GM08714 (cell line): ENCODE data around the gene ALPI.

ENCODE experiments used
- H3K4me3 ChIP-seq: fragments of 200-500 bp; sonication (Bioruptor generic); 2 replicates; pipeline ENCODE4 v1.5.1; 2014; ENCODE audit warnings: mild to moderate bottlenecking, low read length, inconsistent platforms
- ZNF274 ChIP-seq: IDR thresholded peaks from 2 replicates; pipeline ENCODE4 v1.6.1; 2012; ENCODE audit warnings: mild to moderate bottlenecking, low read depth, low read length

ALPI gene

GRCh38 chr2:232498452-232498851 lies 42.5 kb downstream of the ALPI start:
- no peak for TF ChIP-seq ZNF274
- H3K4me3 ChIP-seq: no peak overlapping the region

GRCh38 chr2:232501331-232501771 lies 45.4 kb downstream of the ALPI start:
- no peak overlapping the region for H3K4me3 ChIP-seq
- no peak for TF ChIP-seq ZNF274

GRCh38 chr2:232501794-232502390 lies 45.9 kb downstream of the ALPI start:
- H3K4me3 ChIP-seq: no peak overlapping the region
- no peak for TF ChIP-seq ZNF274

GRCh38 chr2:232502511-232502910 lies 46.6 kb downstream of the ALPI start:
- no peak overlapping the region for H3K4me3 ChIP-seq
- no peak for TF ChIP-seq ZNF274

DNA sequence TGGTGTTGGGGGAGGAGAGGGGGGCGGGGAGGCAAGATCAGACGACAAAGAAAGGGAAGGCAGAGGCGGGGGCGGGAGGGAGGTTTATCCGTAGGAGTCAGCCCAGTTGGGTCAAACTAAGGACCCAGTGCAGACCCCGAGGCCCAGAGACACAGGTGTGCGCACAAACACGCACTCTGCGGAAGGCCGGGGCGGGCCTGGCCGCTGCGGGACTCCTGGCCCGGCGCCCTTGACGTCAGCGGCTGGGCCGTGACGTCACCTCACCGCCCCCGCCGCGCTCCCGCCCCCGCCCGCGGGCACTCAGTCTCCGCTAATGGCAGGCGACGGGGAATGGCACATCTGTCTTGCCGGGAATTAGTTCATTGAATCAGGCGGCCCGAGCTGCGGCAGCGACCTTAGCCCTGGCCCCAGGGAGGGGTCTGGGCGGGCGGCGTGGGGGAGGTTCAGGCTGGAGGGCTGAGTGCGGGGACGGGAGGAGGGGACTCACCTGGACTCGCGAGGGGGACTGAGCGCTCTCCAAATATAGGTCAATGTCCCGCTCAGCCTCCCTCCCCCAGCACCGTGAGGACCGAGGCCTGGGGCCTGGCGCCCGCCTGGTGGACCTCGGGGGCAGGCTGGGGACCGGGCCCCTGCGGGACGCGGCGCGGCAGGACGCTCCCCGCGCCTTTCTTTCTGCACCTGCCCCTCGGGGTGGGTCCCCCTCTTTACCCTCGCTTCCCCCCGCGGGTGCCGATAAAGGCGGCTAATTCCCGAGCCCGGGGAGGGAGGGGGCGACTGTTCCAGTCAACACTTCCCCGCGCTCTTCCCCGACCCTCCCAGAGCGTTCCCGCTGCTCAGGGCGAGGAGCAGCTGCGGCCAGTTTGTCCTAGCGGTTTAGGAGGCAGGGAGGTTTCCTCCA lies 47.2 kb downstream of the ALPI start:
- no peak overlapping the region for H3K4me3 ChIP-seq
- TF ChIP-seq ZNF274: no peak

DNA sequence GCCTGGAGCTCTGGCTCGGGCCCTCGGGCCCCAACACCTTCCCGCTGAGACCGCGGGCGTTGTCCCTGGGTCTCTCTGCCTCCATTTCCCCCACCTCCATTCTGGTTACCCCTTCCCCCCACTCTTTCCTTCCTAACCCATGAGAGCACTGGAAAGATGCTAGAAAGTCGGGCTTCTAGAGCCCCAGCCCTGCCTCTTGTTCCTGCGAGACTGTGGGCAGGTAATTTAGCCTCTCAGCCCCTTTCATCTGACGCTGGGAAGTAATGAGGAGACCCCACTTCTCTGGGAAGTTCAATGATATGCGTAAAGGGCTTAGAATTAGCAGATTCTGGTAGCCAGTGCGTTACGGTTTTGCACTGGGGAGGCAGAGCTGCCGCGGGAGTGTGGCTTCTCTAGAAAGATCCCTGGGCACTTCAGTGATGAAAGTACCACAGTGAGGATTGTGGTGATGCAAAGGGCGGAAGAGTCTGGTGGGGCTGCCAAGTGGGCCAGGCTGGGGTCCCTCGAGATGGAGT lies 47.9 kb downstream of the ALPI start:
- H3K4me3 ChIP-seq: no peak overlapping the region
- no peak for TF ChIP-seq ZNF274

DNA sequence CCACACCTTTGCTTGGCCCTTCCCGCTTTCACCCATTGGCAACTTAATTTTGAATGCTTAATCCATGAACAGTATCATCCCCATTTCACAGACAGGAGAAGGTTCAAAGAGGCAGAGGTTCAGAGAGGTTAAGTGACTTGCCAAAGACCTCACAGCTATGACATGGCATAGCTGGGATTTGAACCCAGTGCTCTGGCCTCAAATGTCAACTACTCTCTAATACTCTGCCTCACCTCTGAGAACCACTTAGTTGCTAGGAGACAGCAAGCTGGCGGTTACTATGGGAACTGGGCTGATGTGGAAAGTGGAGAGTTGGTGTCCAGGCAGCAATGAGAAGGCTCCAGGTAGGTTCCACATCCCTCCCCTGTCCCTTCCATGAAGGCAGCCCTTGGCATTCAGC lies 48.5 kb downstream of the ALPI start:
- H3K4me3 ChIP-seq: no peak overlapping the region
- no peak for TF ChIP-seq ZNF274

- TF ChIP-seq ZNF274: no peak
- H3K4me3 ChIP-seq: no peak overlapping the region
These were observed 49.9 kb downstream of the ALPI start for GRCh38 chr2:232505856-232506255.

DNA sequence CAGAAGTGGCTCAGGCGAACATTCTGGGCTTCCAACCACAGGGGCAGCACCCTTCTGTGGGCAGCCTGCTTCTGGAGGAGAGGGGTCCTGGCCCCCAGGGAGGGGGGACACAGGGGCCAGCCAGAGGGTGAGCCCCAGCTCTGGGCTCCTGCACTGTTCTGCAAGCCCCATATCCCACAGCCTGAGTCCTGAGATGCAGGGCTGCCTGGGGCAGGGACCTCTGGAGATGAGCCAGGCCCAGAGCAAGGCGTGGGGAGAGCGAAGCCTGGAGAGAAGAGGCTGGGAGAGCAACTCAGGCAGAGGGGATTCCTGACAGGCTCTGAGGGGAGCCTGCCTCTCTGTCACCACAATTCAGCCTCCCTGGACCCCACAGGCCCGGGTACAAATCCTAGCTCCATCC lies 50.8 kb downstream of the ALPI start:
- no peak overlapping the region for H3K4me3 ChIP-seq

GRCh38 chr2:232508251-232508650 lies 52.3 kb downstream of the ALPI start:
- no peak overlapping the region for H3K4me3 ChIP-seq
- no peak for TF ChIP-seq ZNF274

More for the DNA sequence above, 50.8 kb downstream of the ALPI start:
- no peak for TF ChIP-seq ZNF274
